ENCODE measurements around the gene RIPPLY1. TPM values are rescaled to one million over a fixed set of nuclear protein-coding genes. Genes with fewer than 3 reads are reported as not detected.

The RIPPLY1 gene
- total and polyA plus RNA-seq, 2 experiments from 2014 or later, result 0.21 TPM; not detected in 1

DNA sequence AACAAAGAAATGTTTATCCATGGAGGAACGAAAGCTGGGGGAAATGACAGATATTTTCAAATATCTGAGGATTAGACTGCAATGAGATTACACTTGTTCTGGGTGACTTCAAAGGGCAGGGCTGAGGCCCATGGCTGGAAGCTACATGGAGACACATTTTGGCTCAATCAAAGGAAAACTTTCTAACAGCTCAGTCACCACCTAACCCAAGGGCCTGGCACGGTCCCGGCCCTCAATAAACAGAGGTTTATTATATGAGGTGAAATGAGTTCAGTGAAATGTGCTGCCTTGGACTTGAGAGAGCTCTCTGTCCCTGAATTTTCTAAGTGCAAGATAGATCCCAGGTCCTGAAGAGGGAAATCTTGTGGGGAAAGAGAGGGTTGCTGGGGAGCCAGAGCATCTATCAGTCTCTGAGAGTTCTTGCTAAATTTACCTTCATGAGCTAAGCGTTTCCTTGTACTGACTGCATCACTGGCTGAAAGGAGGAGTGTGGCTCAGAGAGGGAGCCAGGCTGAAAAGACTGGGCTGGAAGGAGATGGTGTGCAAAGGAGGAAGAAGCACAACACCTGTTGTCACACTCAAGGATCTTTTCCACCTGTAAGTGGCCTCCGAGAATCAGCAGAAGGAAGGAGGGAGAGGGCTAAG lies 2.0 kb upstream of the RIPPLY1 start:
- Histone ChIP-seq H3K9me3 (ENCODE audit: low read depth) (no peaks in the 10 kb centered on the region), H2AFZ (no peak overlapping the region), H3K4me3 (no peak overlapping the region), H3K9me2 (replicated peaks; ENCODE audit: insufficient read depth) (no peaks in the 10 kb centered on the region), H3K36me3 (replicated peaks; ENCODE audit: insufficient read depth, low read depth) (no peaks in the 10 kb centered on the region), H3K4me2 (no peak overlapping the region), H3K27me3 (no peaks in the 10 kb centered on the region), H4K20me1 (ENCODE audit: insufficient read depth, poor library complexity, severe bottlenecking) (no peaks in the 10 kb centered on the region), H3K79me2 (no peaks in the 10 kb centered on the region), H3K27ac (no peak overlapping the region), H3K4me1 (ENCODE audit: insufficient read depth) (no peaks in the 10 kb centered on the region)
- no peak for DNase-seq (ENCODE audit: low spot score)
- TF ChIP-seq, protein P1, sequence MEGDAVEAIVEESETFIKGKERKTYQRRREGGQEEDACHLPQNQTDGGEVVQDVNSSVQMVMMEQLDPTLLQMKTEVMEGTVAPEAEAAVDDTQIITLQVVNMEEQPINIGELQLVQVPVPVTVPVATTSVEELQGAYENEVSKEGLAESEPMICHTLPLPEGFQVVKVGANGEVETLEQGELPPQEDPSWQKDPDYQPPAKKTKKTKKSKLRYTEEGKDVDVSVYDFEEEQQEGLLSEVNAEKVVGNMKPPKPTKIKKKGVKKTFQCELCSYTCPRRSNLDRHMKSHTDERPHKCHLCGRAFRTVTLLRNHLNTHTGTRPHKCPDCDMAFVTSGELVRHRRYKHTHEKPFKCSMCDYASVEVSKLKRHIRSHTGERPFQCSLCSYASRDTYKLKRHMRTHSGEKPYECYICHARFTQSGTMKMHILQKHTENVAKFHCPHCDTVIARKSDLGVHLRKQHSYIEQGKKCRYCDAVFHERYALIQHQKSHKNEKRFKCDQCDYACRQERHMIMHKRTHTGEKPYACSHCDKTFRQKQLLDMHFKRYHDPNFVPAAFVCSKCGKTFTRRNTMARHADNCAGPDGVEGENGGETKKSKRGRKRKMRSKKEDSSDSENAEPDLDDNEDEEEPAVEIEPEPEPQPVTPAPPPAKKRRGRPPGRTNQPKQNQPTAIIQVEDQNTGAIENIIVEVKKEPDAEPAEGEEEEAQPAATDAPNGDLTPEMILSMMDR (IDR thresholded peaks at IDR 0.05; ENCODE audit: poor library complexity), result no peak
- TF ChIP-seq EZH2 (IDR thresholded peaks at IDR 0.05; ENCODE audit: borderline replicate concordance) (no peak), EZH2phosphoT487 (IDR thresholded peaks at IDR 0.05; ENCODE audit: low read depth, severe bottlenecking, unreplicated experiment) (no peak)
- 74% methylated on average over 5 of the region's 5 CpGs for WGBS (ENCODE audit: low lambda C conversion rate, missing lambda C conversion rate)

DNA sequence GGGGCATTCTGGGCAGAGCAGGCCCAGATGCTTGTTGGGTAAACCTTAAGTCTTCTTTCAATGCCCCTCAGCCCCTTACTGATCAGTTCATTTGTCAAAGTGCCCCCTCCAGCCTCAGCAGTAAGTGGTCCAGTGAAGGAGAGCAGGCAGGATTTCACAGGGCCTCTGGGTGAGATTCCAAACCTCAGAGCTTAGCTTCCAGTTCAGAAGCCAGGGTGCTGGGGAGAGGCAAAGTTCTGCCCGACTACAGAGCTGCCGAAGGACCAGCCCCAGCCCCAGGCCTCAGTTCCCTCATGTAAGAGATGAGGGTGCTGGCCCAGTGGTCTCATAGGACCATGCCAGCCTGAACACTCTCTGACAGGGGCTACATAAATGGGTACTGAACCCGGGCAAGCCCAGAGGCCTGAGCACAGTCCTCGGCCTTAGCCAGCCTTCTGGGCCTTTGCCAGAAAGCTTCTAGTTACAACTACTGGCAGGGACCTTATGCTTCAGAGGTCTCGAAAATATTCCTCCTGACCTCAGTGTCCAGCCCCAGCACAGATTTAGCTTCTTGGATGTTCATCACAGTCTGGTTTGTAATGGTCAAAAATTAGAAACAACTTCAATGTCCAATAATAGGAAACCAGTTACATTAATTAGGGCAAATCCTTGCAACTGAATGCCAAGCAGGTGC lies 851 bp upstream of the RIPPLY1 start:
- H3K27me3 ChIP-seq, result no peaks in the 10 kb centered on the region
- 85% methylated on average over 5 of the region's 5 CpGs for WGBS (ENCODE audit: low lambda C conversion rate, missing lambda C conversion rate)
- TF ChIP-seq, protein P1 (IDR thresholded peaks at IDR 0.05; ENCODE audit: poor library complexity), result no peak
- no peak for TF ChIP-seq EZH2phosphoT487 (IDR thresholded peaks at IDR 0.05; ENCODE audit: low read depth, severe bottlenecking, unreplicated experiment)
- TF ChIP-seq EZH2 (IDR thresholded peaks at IDR 0.05; ENCODE audit: borderline replicate concordance), result no peak
- no peaks in the 10 kb centered on the region for H3K79me2 ChIP-seq
- no peak overlapping the region for H2AFZ ChIP-seq
- H3K9me2 ChIP-seq (replicated peaks; ENCODE audit: insufficient read depth), result no peaks in the 10 kb centered on the region
- H3K4me3 ChIP-seq, result no peak overlapping the region
- no peaks in the 10 kb centered on the region for H3K4me1 ChIP-seq (ENCODE audit: insufficient read depth)
- H3K9me3 ChIP-seq (ENCODE audit: low read depth), result no peaks in the 10 kb centered on the region
- H3K27ac ChIP-seq, result no peak overlapping the region
- no peak overlapping the region for H3K4me2 ChIP-seq
- no peaks in the 10 kb centered on the region for H4K20me1 ChIP-seq (ENCODE audit: insufficient read depth, poor library complexity, severe bottlenecking)
- no peak for DNase-seq (ENCODE audit: low spot score)
- H3K36me3 ChIP-seq (replicated peaks; ENCODE audit: insufficient read depth, low read depth), result no peaks in the 10 kb centered on the region

DNA sequence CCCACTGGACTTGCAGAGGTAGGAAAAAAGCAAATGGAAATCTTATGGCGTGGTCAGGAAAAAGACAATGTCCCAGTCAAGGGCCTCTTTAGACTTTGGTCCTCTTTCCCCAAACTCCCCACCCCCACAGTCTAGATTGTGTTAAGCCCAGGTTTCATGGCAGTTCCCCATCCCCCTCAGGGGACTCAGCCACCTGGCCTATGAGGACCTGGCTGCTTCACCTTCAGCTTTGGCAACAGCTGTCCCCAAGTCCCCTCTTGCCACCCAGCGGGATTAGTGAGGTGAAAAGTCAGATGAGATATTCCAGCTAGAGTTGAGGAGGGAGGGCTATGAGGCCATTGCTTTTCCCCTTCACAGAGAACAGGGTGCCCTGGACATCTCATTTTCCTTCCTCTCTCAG lies 457 bp downstream of the RIPPLY1 start:
- no peaks in the 10 kb centered on the region for H3K9me3 ChIP-seq (ENCODE audit: low read depth)
- peak overlapping the region; percentile 48 for H3K27ac ChIP-seq
- H3K4me2 ChIP-seq, result no peak overlapping the region
- no peaks in the 10 kb centered on the region for H3K36me3 ChIP-seq (replicated peaks; ENCODE audit: insufficient read depth, low read depth)
- no peaks in the 10 kb centered on the region for H3K4me1 ChIP-seq (ENCODE audit: insufficient read depth)
- WGBS (ENCODE audit: low lambda C conversion rate, missing lambda C conversion rate), result 65% methylated on average over 2 of the region's 2 CpGs
- H3K27me3 ChIP-seq, result no peaks in the 10 kb centered on the region
- no peaks in the 10 kb centered on the region for H4K20me1 ChIP-seq (ENCODE audit: insufficient read depth, poor library complexity, severe bottlenecking)
- H3K9me2 ChIP-seq (replicated peaks; ENCODE audit: insufficient read depth), result no peaks in the 10 kb centered on the region
- no peak for TF ChIP-seq EZH2phosphoT487 (IDR thresholded peaks at IDR 0.05; ENCODE audit: low read depth, severe bottlenecking, unreplicated experiment)
- H3K79me2 ChIP-seq, result no peaks in the 10 kb centered on the region
- H2AFZ ChIP-seq, result no peak overlapping the region
- peak; percentile 43 for DNase-seq (ENCODE audit: low spot score)
- H3K4me3 ChIP-seq, result no peak overlapping the region

- 69% methylated on average over 4 of the region's 4 CpGs for WGBS (ENCODE audit: low lambda C conversion rate, missing lambda C conversion rate)
- Histone ChIP-seq H3K4me2 (no peak overlapping the region), H3K9me3 (ENCODE audit: low read depth) (no peaks in the 10 kb centered on the region), H3K27me3 (no peaks in the 10 kb centered on the region), H3K9me2 (replicated peaks; ENCODE audit: insufficient read depth) (no peaks in the 10 kb centered on the region), H3K36me3 (replicated peaks; ENCODE audit: insufficient read depth, low read depth) (no peaks in the 10 kb centered on the region), H3K27ac (no peak overlapping the region), H3K4me3 (no peak overlapping the region), H2AFZ (no peak overlapping the region), H4K20me1 (ENCODE audit: insufficient read depth, poor library complexity, severe bottlenecking) (no peaks in the 10 kb centered on the region), H3K79me2 (no peaks in the 10 kb centered on the region), H3K4me1 (ENCODE audit: insufficient read depth) (no peaks in the 10 kb centered on the region)
- no peak for TF ChIP-seq EZH2 (IDR thresholded peaks at IDR 0.05; ENCODE audit: borderline replicate concordance)
- no peak for DNase-seq (ENCODE audit: low spot score)
Observed at GRCh38 chrX:106901781-106902219, 1.3 kb downstream of the RIPPLY1 start.

All from hepatocyte (in vitro differentiated cells).